HG02678 (cell line): ENCODE measurements around the gene MALRD1.

ENCODE experiments used
- ATAC-seq: cut with Tn5 transposase; IDR thresholded peaks from one replicate; pipeline ENCODE4 v1.9.1; 2021; ENCODE audit warnings: mild to moderate bottlenecking, moderate library complexity; ENCODE audit not compliant: unreplicated experiment

The MALRD1 gene

GRCh38 chr10:19048489-19048888 is at the start of gene MALRD1:
Gene MALRD1, plus strand, starts transcription at chr10:19048801. Its CDS starts 138 bp downstream, at chr10:19048939.
- ATAC-seq: no peak

- no peak for ATAC-seq
Observed at GRCh38 chr10:19003341-19003740, 45.3 kb upstream of the MALRD1 start.

- ATAC-seq: no peak
Observed at GRCh38 chr10:19012111-19012510, 36.5 kb upstream of the MALRD1 start.

- ATAC-seq: no peak
Observed at GRCh38 chr10:19014034-19014433, 34.6 kb upstream of the MALRD1 start.

- no peak for ATAC-seq
Observed at GRCh38 chr10:19014498-19014897, 34.1 kb upstream of the MALRD1 start.

- ATAC-seq: no peak
Observed at GRCh38 chr10:19017116-19017890, 31.3 kb upstream of the MALRD1 start.

GRCh38 chr10:19021162-19021561 is 27.4 kb upstream of the MALRD1 start:
- no peak for ATAC-seq

- ATAC-seq: no peak
Observed at GRCh38 chr10:19024611-19025010, 24.0 kb upstream of the MALRD1 start.

- no peak for ATAC-seq
Observed at GRCh38 chr10:19031763-19032162, 16.8 kb upstream of the MALRD1 start.

GRCh38 chr10:19033741-19034140 is 14.9 kb upstream of the MALRD1 start:
- no peak for ATAC-seq

GRCh38 chr10:19041171-19041570 is 7.4 kb upstream of the MALRD1 start:
- no peak for ATAC-seq

- no peak for ATAC-seq
Observed at GRCh38 chr10:19043431-19043830, 5.2 kb upstream of the MALRD1 start.

- ATAC-seq: no peak
Observed at GRCh38 chr10:19046679-19047078, 1.9 kb upstream of the MALRD1 start.

- ATAC-seq: no peak
Observed at GRCh38 chr10:19048891-19049290, 290 bp downstream of the MALRD1 start.

- no peak for ATAC-seq
Observed at GRCh38 chr10:19049567-19049966, 966 bp downstream of the MALRD1 start.

- ATAC-seq: no peak
Observed at GRCh38 chr10:19054289-19054835, 5.8 kb downstream of the MALRD1 start.

GRCh38 chr10:19058046-19058445 is 9.4 kb downstream of the MALRD1 start:
- no peak for ATAC-seq

- ATAC-seq: no peak
Observed at GRCh38 chr10:19063986-19064385, 15.4 kb downstream of the MALRD1 start.

- ATAC-seq: no peak
Observed at GRCh38 chr10:19071946-19072345, 23.3 kb downstream of the MALRD1 start.

GRCh38 chr10:19077276-19077675 is 28.7 kb downstream of the MALRD1 start:
- ATAC-seq: no peak

- no peak for ATAC-seq
Observed at GRCh38 chr10:19096501-19097073, 48.0 kb downstream of the MALRD1 start.

- no peak for ATAC-seq
Observed at GRCh38 chr10:19097151-19097550, 48.5 kb downstream of the MALRD1 start.
